ENCODE results near the gene ANGPTL2. TPM values are rescaled to one million over a fixed set of nuclear protein-coding genes. Genes with fewer than 3 reads are reported as not detected.
"Not testable (repeated sequence)": the region's sequence is repeated elsewhere in the genome, so short reads cannot be mapped to it uniquely, and the experiment has no call there.

The ANGPTL2 gene
- total RNA-seq, 1 donor from 2014 or later, result 52.3 TPM

GRCh38 chr9:127155314-127155960 lies 33.0 kb upstream of the ANGPTL2 start:
- DNase-seq (ENCODE audit: extremely low read depth, low read depth, low spot score), result no peak

GRCh38 chr9:127154390-127155191 lies 32.2 kb upstream of the ANGPTL2 start:
- no peak for DNase-seq (ENCODE audit: extremely low read depth, low read depth, low spot score)

GRCh38 chr9:127154003-127154389 lies 31.6 kb upstream of the ANGPTL2 start:
- DNase-seq (ENCODE audit: extremely low read depth, low read depth, low spot score), result no peak

GRCh38 chr9:127153501-127153900 lies 31.1 kb upstream of the ANGPTL2 start:
- DNase-seq (ENCODE audit: extremely low read depth, low read depth, low spot score), result no peak

- DNase-seq (ENCODE audit: extremely low read depth, low read depth, low spot score), result no peak
Measured at GRCh38 chr9:127149463-127150390, 27.3 kb upstream of the ANGPTL2 start.

- DNase-seq (ENCODE audit: extremely low read depth, low read depth, low spot score), result no peak
Measured at GRCh38 chr9:127149010-127149409, 26.6 kb upstream of the ANGPTL2 start.

- no peak for DNase-seq (ENCODE audit: extremely low read depth, low read depth, low spot score)
Measured at GRCh38 chr9:127148014-127148413, 25.6 kb upstream of the ANGPTL2 start.

GRCh38 chr9:127147251-127147650 lies 24.8 kb upstream of the ANGPTL2 start:
- no peak for DNase-seq (ENCODE audit: extremely low read depth, low read depth, low spot score)

- DNase-seq (ENCODE audit: extremely low read depth, low read depth, low spot score), result not testable (repeated sequence)
Measured at GRCh38 chr9:127146841-127147240, 24.4 kb upstream of the ANGPTL2 start.

GRCh38 chr9:127144670-127145445 lies 22.4 kb upstream of the ANGPTL2 start:
- DNase-seq (ENCODE audit: extremely low read depth, low read depth, low spot score), result no peak

GRCh38 chr9:127143920-127144465 lies 21.6 kb upstream of the ANGPTL2 start:
- DNase-seq (ENCODE audit: extremely low read depth, low read depth, low spot score), result no peak

GRCh38 chr9:127142931-127143464 lies 20.6 kb upstream of the ANGPTL2 start:
- no peak for DNase-seq (ENCODE audit: extremely low read depth, low read depth, low spot score)

GRCh38 chr9:127142291-127142690 lies 19.9 kb upstream of the ANGPTL2 start:
- no peak for DNase-seq (ENCODE audit: extremely low read depth, low read depth, low spot score)

GRCh38 chr9:127140842-127141675 lies 18.6 kb upstream of the ANGPTL2 start:
- no peak for DNase-seq (ENCODE audit: extremely low read depth, low read depth, low spot score)

GRCh38 chr9:127140181-127140580 lies 17.7 kb upstream of the ANGPTL2 start:
- DNase-seq (ENCODE audit: extremely low read depth, low read depth, low spot score), result no peak

GRCh38 chr9:127139775-127140174 lies 17.3 kb upstream of the ANGPTL2 start:
- DNase-seq (ENCODE audit: extremely low read depth, low read depth, low spot score), result no peak

GRCh38 chr9:127139071-127139731 lies 16.8 kb upstream of the ANGPTL2 start:
- no peak for DNase-seq (ENCODE audit: extremely low read depth, low read depth, low spot score)

- DNase-seq (ENCODE audit: extremely low read depth, low read depth, low spot score), result no peak
Measured at GRCh38 chr9:127138444-127138843, 16.0 kb upstream of the ANGPTL2 start.

Data from glomerular endothelial cell (primary cell).